ENCODE measurements around the gene CLHC1. TPM values are rescaled to one million over a fixed set of nuclear protein-coding genes. Genes with fewer than 3 reads are reported as not detected.

Gene CLHC1
- total and polyA plus RNA-seq, 2 donors (not counting 1 experiment from before 2014, with no cell fraction given) = 6.5 to 11.9 TPM

GRCh38 chr2:55236992-55237543 lies 5.0 kb upstream of the CLHC1 start:
- H3K4me3 ChIP-seq (replicated peaks in 1 of 4; ENCODE audit: control extremely low read depth in 1 of 4, insufficient read depth in 1 of 4, low read depth in 3 of 4, low read length in 4 of 4) = no peak overlapping the region
- DNase-seq (ENCODE audit: low read depth in 2 of 2) = no peak
- H3K9ac ChIP-seq (ENCODE audit: insufficient read depth, low read length) = no peak overlapping the region
- no peak for TF ChIP-seq EZH2 (IDR thresholded peaks at IDR 0.05; ENCODE audit: low read length, missing control alignments)
- no peak for TF ChIP-seq CTCF (conservative IDR thresholded peaks at IDR 0.05 in 1 of 2, IDR thresholded peaks at IDR 0.05 in 1 of 2; ENCODE audit: low read depth in 1 of 2, low read length in 2 of 2)
- peaks cover 21% of the 10 kb centered on the region for H3K79me2 ChIP-seq (ENCODE audit: control insufficient read depth, insufficient read depth, low read length)
- H3K27ac ChIP-seq (ENCODE audit: insufficient read depth, low read length) = no peak overlapping the region
- peaks cover 5% of the 10 kb centered on the region for H3K4me1 ChIP-seq (ENCODE audit: control insufficient read depth, extremely low read depth, insufficient read depth, low read length)
- H3K9me3 ChIP-seq (ENCODE audit: control insufficient read depth, insufficient read depth, low read depth, low read length) = no peaks in the 10 kb centered on the region
- no peak overlapping the region for H3K4me2 ChIP-seq (ENCODE audit: extremely low read depth, insufficient read depth, low read length)
- peaks cover 5% of the 10 kb centered on the region for H3K36me3 ChIP-seq (ENCODE audit: control insufficient read depth, insufficient read depth, low read length)
- H2AFZ ChIP-seq (ENCODE audit: low read length) = no peak overlapping the region
- H4K20me1 ChIP-seq (ENCODE audit: control insufficient read depth, extremely low read depth, insufficient read depth, low read length) = no peaks in the 10 kb centered on the region
- no peaks in the 10 kb centered on the region for H3K27me3 ChIP-seq (ENCODE audit: control insufficient read depth, insufficient read depth, low read length)

GRCh38 chr2:55235724-55236538 lies 3.8 kb upstream of the CLHC1 start:
- Histone ChIP-seq H3K36me3 (ENCODE audit: control insufficient read depth, insufficient read depth, low read length) (peaks cover 5% of the 10 kb centered on the region), H2AFZ (ENCODE audit: low read length) (no peak overlapping the region), H3K79me2 (ENCODE audit: control insufficient read depth, insufficient read depth, low read length) (peaks cover 27% of the 10 kb centered on the region), H3K27ac (ENCODE audit: insufficient read depth, low read length) (no peak overlapping the region), H3K9ac (ENCODE audit: insufficient read depth, low read length) (no peak overlapping the region), H3K4me3 (replicated peaks in 1 of 4; ENCODE audit: control extremely low read depth in 1 of 4, insufficient read depth in 1 of 4, low read depth in 3 of 4, low read length in 4 of 4) (no peak overlapping the region), H3K9me3 (ENCODE audit: control insufficient read depth, insufficient read depth, low read depth, low read length) (no peaks in the 10 kb centered on the region), H4K20me1 (ENCODE audit: control insufficient read depth, extremely low read depth, insufficient read depth, low read length) (no peaks in the 10 kb centered on the region), H3K4me1 (ENCODE audit: control insufficient read depth, extremely low read depth, insufficient read depth, low read length) (peaks cover 5% of the 10 kb centered on the region), H3K4me2 (ENCODE audit: extremely low read depth, insufficient read depth, low read length) (no peak overlapping the region), H3K27me3 (ENCODE audit: control insufficient read depth, insufficient read depth, low read length) (no peaks in the 10 kb centered on the region)
- DNase-seq (ENCODE audit: low read depth in 2 of 2) = no peak
- no peak for TF ChIP-seq CTCF (conservative IDR thresholded peaks at IDR 0.05 in 1 of 2, IDR thresholded peaks at IDR 0.05 in 1 of 2; ENCODE audit: low read depth in 1 of 2, low read length in 2 of 2)
- TF ChIP-seq EZH2 (IDR thresholded peaks at IDR 0.05; ENCODE audit: low read length, missing control alignments) = no peak

GRCh38 chr2:55233658-55233940 lies 1.5 kb upstream of the CLHC1 start:
- H2AFZ ChIP-seq (ENCODE audit: low read length) = no peak overlapping the region
- H3K27me3 ChIP-seq (ENCODE audit: control insufficient read depth, insufficient read depth, low read length) = no peaks in the 10 kb centered on the region
- TF ChIP-seq EZH2 (IDR thresholded peaks at IDR 0.05; ENCODE audit: low read length, missing control alignments) = no peak
- no peak for TF ChIP-seq CTCF (conservative IDR thresholded peaks at IDR 0.05 in 1 of 2, IDR thresholded peaks at IDR 0.05 in 1 of 2; ENCODE audit: low read depth in 1 of 2, low read length in 2 of 2)
- H3K27ac ChIP-seq (ENCODE audit: insufficient read depth, low read length) = peak overlapping the region; percentile 99
- peaks cover 35% of the 10 kb centered on the region for H3K79me2 ChIP-seq (ENCODE audit: control insufficient read depth, insufficient read depth, low read length)
- no peak for DNase-seq (ENCODE audit: low read depth in 2 of 2)
- H3K4me3 ChIP-seq (replicated peaks in 1 of 4; ENCODE audit: control extremely low read depth in 1 of 4, insufficient read depth in 1 of 4, low read depth in 3 of 4, low read length in 4 of 4) = peak overlapping the region; percentile 95 to 99 (median 98)
- H3K4me2 ChIP-seq (ENCODE audit: extremely low read depth, insufficient read depth, low read length) = peak overlapping the region; percentile 94
- no peak overlapping the region for H3K9ac ChIP-seq (ENCODE audit: insufficient read depth, low read length)
- no peaks in the 10 kb centered on the region for H4K20me1 ChIP-seq (ENCODE audit: control insufficient read depth, extremely low read depth, insufficient read depth, low read length)
- H3K9me3 ChIP-seq (ENCODE audit: control insufficient read depth, insufficient read depth, low read depth, low read length) = no peaks in the 10 kb centered on the region
- peaks cover 5% of the 10 kb centered on the region for H3K4me1 ChIP-seq (ENCODE audit: control insufficient read depth, extremely low read depth, insufficient read depth, low read length)
- H3K36me3 ChIP-seq (ENCODE audit: control insufficient read depth, insufficient read depth, low read length) = peaks cover 5% of the 10 kb centered on the region

Measured in fibroblast of lung (primary cell).